ENCODE measurements around the gene AOAH. TPM values are rescaled to one million over a fixed set of nuclear protein-coding genes. Genes with fewer than 3 reads are reported as not detected.

Gene AOAH
- total and polyA plus RNA-seq, 2 donors (not counting 3 experiments of a cell fraction or from before 2014, with no cell fraction given), result not detected

- Histone ChIP-seq H3K9me3 (replicated peaks; ENCODE audit: control insufficient read depth, insufficient read depth, low read length) (no peaks in the 10 kb centered on the region), H3K79me2 (ENCODE audit: control insufficient read depth, insufficient read depth, low read length) (no peaks in the 10 kb centered on the region), H3K4me2 (ENCODE audit: insufficient read depth, low read length) (no peak overlapping the region), H2AFZ (ENCODE audit: low read depth, low read length) (no peak overlapping the region), H3K9me1 (replicated peaks; ENCODE audit: control insufficient read depth, extremely low read depth, insufficient read depth, low read length) (no peaks in the 10 kb centered on the region), H3K27ac (ENCODE audit: insufficient read depth, low read depth, low read length) (no peak overlapping the region), H3K4me1 (ENCODE audit: control insufficient read depth, extremely low read depth, insufficient read depth, low read length) (no peaks in the 10 kb centered on the region), H3K9ac (replicated peaks; ENCODE audit: extremely low read depth, insufficient read depth, low read length) (no peak overlapping the region), H3K27me3 (ENCODE audit: control insufficient read depth in 2 of 2, insufficient read depth in 2 of 2, low read length in 2 of 2) (no peaks in the 10 kb centered on the region), H4K20me1 (replicated peaks; ENCODE audit: control insufficient read depth, extremely low read depth, insufficient read depth, low read length) (no peaks in the 10 kb centered on the region), H3K36me3 (ENCODE audit: control insufficient read depth in 2 of 2, extremely low read depth in 1 of 2, insufficient read depth in 2 of 2, low read length in 2 of 2) (no peaks in the 10 kb centered on the region), H3K4me3 (replicated peaks in 1 of 3; ENCODE audit: insufficient read depth in 1 of 3, low read depth in 1 of 3, low read length in 3 of 3) (no peak overlapping the region)
- DNase-seq (ENCODE audit: low read depth, low spot score) (no peak), FAIRE-seq (no peak)
- ChIA-PET POLR2A (no interaction called here), CTCF (interaction anchor here (2.0 to 7.3 kb wide), 2 partner anchors 179 to 227 kb away, joined by 11 to 165 read pairs; no protein-coding TSS in a partner anchor)
- intact Hi-C loops (cut with micrococcal nuclease), result no loop called here
- no peak for TF ChIP-seq POLR2A (IDR thresholded peaks at IDR 0.05; ENCODE audit: low read depth, low read length)
- TF ChIP-seq EZH2 (IDR thresholded peaks at IDR 0.05; ENCODE audit: borderline replicate concordance, low read depth, low read length, severe bottlenecking), result no peak
- no peak for TF ChIP-seq CTCF (IDR thresholded peaks at IDR 0.05; ENCODE audit: extremely low read depth in 1 of 2, insufficient read depth in 1 of 2, low read depth in 1 of 2, low read length in 2 of 2)
- TF ChIP-seq GATA2 (IDR thresholded peaks at IDR 0.05; ENCODE audit: insufficient read depth, insufficient read length, low read depth, low read length), result no peak
- no TSS peak for BruUV-seq (replicated peaks)
- dilution Hi-C loops (cut with MboI; ENCODE audit: extremely low pct_ligation_motif_present, low sequenced_read_pairs), result no loop called here
These were observed 56.2 kb downstream of the AOAH start for GRCh38 chr7:36668080-36668479.

GRCh38 chr7:36667007-36667745 lies 57.1 kb downstream of the AOAH start:
- TF ChIP-seq MYC (IDR thresholded peaks at IDR 0.05; ENCODE audit: low read depth, low read length), result no peak
- no peak for TF ChIP-seq CTCF (IDR thresholded peaks at IDR 0.05; ENCODE audit: extremely low read depth in 1 of 2, insufficient read depth in 1 of 2, low read depth in 1 of 2, low read length in 2 of 2)
- no peak for TF ChIP-seq POLR2AphosphoS5 (IDR thresholded peaks at IDR 0.05; ENCODE audit: insufficient read depth, low read depth, low read length)
- TF ChIP-seq MAX (IDR thresholded peaks at IDR 0.05; ENCODE audit: insufficient read depth, insufficient read length), result no peak
- no peak for TF ChIP-seq GATA2 (IDR thresholded peaks at IDR 0.05; ENCODE audit: insufficient read depth, insufficient read length, low read depth, low read length)
- no peak for TF ChIP-seq FOS (IDR thresholded peaks at IDR 0.05; ENCODE audit: borderline replicate concordance, insufficient read depth, low read length)
- no peak for TF ChIP-seq JUN (IDR thresholded peaks at IDR 0.05; ENCODE audit: borderline replicate concordance, insufficient read depth, insufficient read length, low read depth)
- TF ChIP-seq POLR2A (IDR thresholded peaks at IDR 0.05; ENCODE audit: low read depth, low read length), result no peak
- no peak for TF ChIP-seq EZH2 (IDR thresholded peaks at IDR 0.05; ENCODE audit: borderline replicate concordance, low read depth, low read length, severe bottlenecking)
- Histone ChIP-seq H3K27ac (ENCODE audit: insufficient read depth, low read depth, low read length) (no peak overlapping the region), H3K9me3 (replicated peaks; ENCODE audit: control insufficient read depth, insufficient read depth, low read length) (no peaks in the 10 kb centered on the region), H3K9me1 (replicated peaks; ENCODE audit: control insufficient read depth, extremely low read depth, insufficient read depth, low read length) (no peaks in the 10 kb centered on the region), H3K4me1 (ENCODE audit: control insufficient read depth, extremely low read depth, insufficient read depth, low read length) (no peaks in the 10 kb centered on the region), H3K79me2 (ENCODE audit: control insufficient read depth, insufficient read depth, low read length) (no peaks in the 10 kb centered on the region), H4K20me1 (replicated peaks; ENCODE audit: control insufficient read depth, extremely low read depth, insufficient read depth, low read length) (no peaks in the 10 kb centered on the region), H3K27me3 (ENCODE audit: control insufficient read depth in 2 of 2, insufficient read depth in 2 of 2, low read length in 2 of 2) (no peaks in the 10 kb centered on the region), H2AFZ (ENCODE audit: low read depth, low read length) (no peak overlapping the region), H3K4me3 (replicated peaks in 1 of 3; ENCODE audit: insufficient read depth in 1 of 3, low read depth in 1 of 3, low read length in 3 of 3) (no peak overlapping the region), H3K9ac (replicated peaks; ENCODE audit: extremely low read depth, insufficient read depth, low read length) (no peak overlapping the region), H3K36me3 (ENCODE audit: control insufficient read depth in 2 of 2, extremely low read depth in 1 of 2, insufficient read depth in 2 of 2, low read length in 2 of 2) (no peaks in the 10 kb centered on the region), H3K4me2 (ENCODE audit: insufficient read depth, low read length) (no peak overlapping the region)
- intact Hi-C loops (cut with micrococcal nuclease) (no loop called here), dilution Hi-C loops (cut with MboI; ENCODE audit: extremely low pct_ligation_motif_present, low sequenced_read_pairs) (no loop called here)
- no TSS peak for BruUV-seq (replicated peaks)
- no peak for DNase-seq (ENCODE audit: low read depth, low spot score)
- CTCF ChIA-PET, result interaction anchor here (1.2 kb wide), 1 partner anchor 179 kb away, joined by 3 read pairs; no protein-coding TSS in a partner anchor
- FAIRE-seq, result no peak
- POLR2A ChIA-PET, result no interaction called here

Data from endothelial cell of umbilical vein (primary cell).